Measurements from ENCODE around the gene ATP5F1A. TPM values are rescaled to one million over a fixed set of nuclear protein-coding genes. Genes with fewer than 3 reads are reported as not detected.
"Not testable (repeated sequence)": the region's sequence is repeated elsewhere in the genome, so short reads cannot be mapped to it uniquely, and the experiment has no call there.

ATP5F1A gene
- total RNA-seq, 1 donor from 2014 or later = 1,569 TPM

- DNase-seq (ENCODE audit: low spot score) = no peak
- intact Hi-C loops (cut with DNase I) = no loop called here
Measured at GRCh38 chr18:46053368-46054095, 44.6 kb downstream of the ATP5F1A start.

GRCh38 chr18:46051731-46052461, 46.2 kb downstream of the ATP5F1A start:
- intact Hi-C loops (cut with DNase I) = no loop called here
- DNase-seq (ENCODE audit: low spot score) = no peak

- no peak for DNase-seq (ENCODE audit: low spot score)
- intact Hi-C loops (cut with DNase I) = no loop called here
Measured at GRCh38 chr18:46050268-46050667, 47.8 kb downstream of the ATP5F1A start.

GRCh38 chr18:46048641-46049040, 49.5 kb downstream of the ATP5F1A start:
- no peak for DNase-seq (ENCODE audit: low spot score)
- intact Hi-C loops (cut with DNase I) = no loop called here

- intact Hi-C loops (cut with DNase I); DNase-seq (ENCODE audit: low spot score): not testable (repeated sequence)
Measured at GRCh38 chr18:46047369-46047768, 50.7 kb downstream of the ATP5F1A start.

- intact Hi-C loops (cut with DNase I) = no loop called here
- no peak for DNase-seq (ENCODE audit: low spot score)
Measured at GRCh38 chr18:46046688-46047087, 51.4 kb downstream of the ATP5F1A start.

GRCh38 chr18:46046126-46046525, 52.0 kb downstream of the ATP5F1A start:
- no peak for DNase-seq (ENCODE audit: low spot score)
- intact Hi-C loops (cut with DNase I) = no loop called here

- intact Hi-C loops (cut with DNase I) = no loop called here
Measured at GRCh38 chr18:46042571-46043123, 55.4 kb downstream of the ATP5F1A start.

GRCh38 chr18:46040747-46041104, 57.4 kb downstream of the ATP5F1A start:
- intact Hi-C loops (cut with DNase I) = no loop called here
- no peak for DNase-seq (ENCODE audit: low spot score)

More at GRCh38 chr18:46042571-46043123, 55.4 kb downstream of the ATP5F1A start:
- DNase-seq (ENCODE audit: low spot score) = no peak

GRCh38 chr18:46040033-46040746, 57.9 kb downstream of the ATP5F1A start:
- no peak for DNase-seq (ENCODE audit: low spot score)
- intact Hi-C loops (cut with DNase I) = no loop called here

GRCh38 chr18:46037512-46038305, 60.4 kb downstream of the ATP5F1A start:
- intact Hi-C loops (cut with DNase I) = no loop called here
- no peak for DNase-seq (ENCODE audit: low spot score)

- no peak for DNase-seq (ENCODE audit: low spot score)
- intact Hi-C loops (cut with DNase I) = no loop called here
Measured at GRCh38 chr18:46035696-46036680, 62.1 kb downstream of the ATP5F1A start.

GRCh38 chr18:46034230-46034629, 63.9 kb downstream of the ATP5F1A start:
- no peak for DNase-seq (ENCODE audit: low spot score)
- intact Hi-C loops (cut with DNase I) = no loop called here

GRCh38 chr18:46031741-46032140, 66.4 kb downstream of the ATP5F1A start:
- intact Hi-C loops (cut with DNase I) = no loop called here
- no peak for DNase-seq (ENCODE audit: low spot score)
